H1 (cell line): Measurements from ENCODE around the gene RASGRP1. TPM values are rescaled to one million over a fixed set of nuclear protein-coding genes. Genes with fewer than 3 reads are reported as not detected.

ENCODE experiments used
- CTCF ChIA-PET: fragments of 300-600 bp; sonication (Branson Sonifier 250); formaldehyde crosslinking; loops from one replicate; lab custom pipeline; 2021; ENCODE audit not compliant: partially characterized antibody; lab: Charles Lee
- POLR2A ChIA-PET: fragments of 300-600 bp; sonication (Branson Sonifier 250); formaldehyde crosslinking; loops from one replicate; lab custom pipeline; 2021; ENCODE audit warnings: inconsistent platforms; ENCODE audit not compliant: partially characterized antibody; lab: Charles Lee
- DNase-seq, 2 experiments: peaks; one replicate each; pipeline versions ENCODE4 v3.0.0 to v3.0.0-alpha.2; 2010 to 2022; ENCODE audit warnings: low spot score in 2 of 2, low read depth in 1 of 2, mixed read lengths in 1 of 2
- FAIRE-seq: peaks from 2 replicates; lab custom pipeline; 2011; peaks lifted over from hg19 to GRCh38; lab: Jason Lieb, UNC
- H2AFZ ChIP-seq: 2 replicates; pipeline ENCODE4 v1.8.1; 2012; ENCODE audit warnings: low read length, inconsistent platforms
- H2AK5ac ChIP-seq: 2 replicates; pipeline ENCODE4 v1.6.1; 2013; ENCODE audit warnings: low read depth, low read length
- H2BK120ac ChIP-seq: replicated peaks from 2 replicates; pipeline ENCODE3; 2013; ENCODE audit warnings: low read depth, low read length, inconsistent platforms
- H2BK12ac ChIP-seq: 2 replicates; pipeline ENCODE4 v1.6.1; 2013; ENCODE audit warnings: low read depth, low read length
- H2BK15ac ChIP-seq: 2 replicates; pipeline ENCODE4 v1.6.1; 2013; ENCODE audit warnings: low read length
- H2BK20ac ChIP-seq: 2 replicates; pipeline ENCODE4 v1.6.1; 2013; ENCODE audit warnings: low read length
- H2BK5ac ChIP-seq: 2 replicates; pipeline ENCODE4 v1.6.1; 2013; ENCODE audit warnings: low read depth, low read length
- H3K14ac ChIP-seq: 2 replicates; pipeline ENCODE4 v1.6.1; 2013; ENCODE audit warnings: inconsistent platforms; ENCODE audit not compliant: insufficient read length
- H3K18ac ChIP-seq: 2 replicates; pipeline ENCODE4 v1.6.1; 2013; ENCODE audit warnings: low read length; ENCODE audit errors: extremely low read depth
- H3K23ac ChIP-seq: 2 replicates; pipeline ENCODE4 v1.6.1; 2013; ENCODE audit warnings: inconsistent platforms; ENCODE audit not compliant: insufficient read length
- H3K23me2 ChIP-seq: 2 replicates; pipeline ENCODE4 v1.6.1; 2013; ENCODE audit warnings: low read depth, low read length
- H3K27ac ChIP-seq: 2 replicates; pipeline ENCODE4 v1.6.1; 2011; ENCODE audit warnings: low read depth, low read length, inconsistent platforms
- H3K27me3 ChIP-seq, 4 experiments: replicated peaks in 1 of 4; 1 replicate in 1 of 4; 2 replicates in 3 of 4; pipeline versions ENCODE4 v1.6.1 to v1.8.1; 2011 to 2013; ENCODE audit warnings: low read length in 3 of 4, mild to moderate bottlenecking in 3 of 4, inconsistent platforms in 2 of 4, mixed read lengths in 2 of 4, moderate library complexity in 1 of 4; ENCODE audit not compliant: control insufficient read depth in 3 of 4, insufficient read depth in 3 of 4; ENCODE audit errors: extremely low read depth in 1 of 4
- H3K36me3 ChIP-seq, 4 experiments: 2 replicates each; pipeline versions ENCODE4 v1.6.1 to v1.8.1; 2011 to 2013; ENCODE audit warnings: mild to moderate bottlenecking in 4 of 4, low read length in 3 of 4, moderate library complexity in 2 of 4, control low read depth in 1 of 4, inconsistent platforms in 1 of 4; ENCODE audit not compliant: insufficient read depth in 4 of 4, control insufficient read depth in 2 of 4
- H3K4ac ChIP-seq: replicated peaks from 2 replicates; pipeline ENCODE3; 2013; ENCODE audit warnings: low read length, low read depth, mixed read lengths, inconsistent platforms; ENCODE audit not compliant: insufficient read length
- H3K4me1 ChIP-seq, 4 experiments: replicated peaks in 1 of 4; 1 replicate in 1 of 4; 2 replicates in 3 of 4; pipeline versions ENCODE4 v1.6.1 to v1.8.1; 2011 to 2013; ENCODE audit warnings: low read length in 3 of 4, inconsistent platforms in 2 of 4, mixed read lengths in 1 of 4; ENCODE audit not compliant: insufficient read depth in 4 of 4, control insufficient read depth in 3 of 4
- H3K4me2 ChIP-seq, 2 experiments: 2 replicates each; pipeline versions ENCODE4 v1.6.1 to v1.8.1; 2011 to 2013; ENCODE audit warnings: low read depth in 2 of 2, low read length in 2 of 2, control low read depth in 1 of 2, inconsistent platforms in 1 of 2, mild to moderate bottlenecking in 1 of 2; ENCODE audit not compliant: insufficient read depth in 1 of 2
- H3K4me3 ChIP-seq, 4 experiments: fragments of 200-600, 300-600 bp in 1 of 4; sonication (generic), shearing (Covaris generic), sonication (Bioruptor Twin) in 1 of 4; 2 replicates each; pipeline versions ENCODE4 v1.5.1 to v1.8.1; 2011 to 2016; ENCODE audit warnings: low read length in 4 of 4, low read depth in 3 of 4, control low read depth in 2 of 4, inconsistent platforms in 2 of 4, mild to moderate bottlenecking in 2 of 4, mixed read lengths in 1 of 4, moderate library complexity in 1 of 4; ENCODE audit not compliant: insufficient read depth in 2 of 4; ENCODE audit errors: extremely low read depth in 1 of 4
- H3K56ac ChIP-seq: replicated peaks from 2 replicates; pipeline ENCODE3; 2013; ENCODE audit warnings: low read depth, mild to moderate bottlenecking, mixed read lengths, low read length, inconsistent platforms; ENCODE audit not compliant: insufficient read length
- H3K79me1 ChIP-seq: 2 replicates; pipeline ENCODE4 v1.6.1; 2013; ENCODE audit warnings: low read depth, low read length, control low read depth
- H3K79me2 ChIP-seq, 2 experiments: 2 replicates each; pipeline versions ENCODE4 v1.6.1 to v1.8.1; 2012 to 2013; ENCODE audit warnings: low read length in 2 of 2, mild to moderate bottlenecking in 2 of 2, inconsistent platforms in 1 of 2; ENCODE audit not compliant: insufficient read depth in 2 of 2, control insufficient read depth in 1 of 2
- H3K9ac ChIP-seq, 4 experiments: replicated peaks in 1 of 4; 1 replicate in 1 of 4; 2 replicates in 3 of 4; pipeline versions ENCODE4 v1.6.1 to v1.8.1; 2011 to 2013; ENCODE audit warnings: low read depth in 3 of 4, low read length in 3 of 4, control low read depth in 2 of 4, mild to moderate bottlenecking in 2 of 4, moderate library complexity in 2 of 4, inconsistent platforms in 1 of 4; ENCODE audit errors: extremely low read depth in 1 of 4
- H3K9me3 ChIP-seq, 2 experiments: 2 replicates each; pipeline versions ENCODE4 v1.6.1 to v1.8.1; 2012 to 2013; ENCODE audit warnings: mild to moderate bottlenecking in 2 of 2, moderate library complexity in 2 of 2, control low read depth in 1 of 2, inconsistent platforms in 1 of 2, low read depth in 1 of 2, low read length in 1 of 2, mixed read lengths in 1 of 2; ENCODE audit not compliant: insufficient read depth in 2 of 2
- H4K20me1 ChIP-seq, 2 experiments: replicated peaks in 1 of 2; 2 replicates each; pipeline versions ENCODE3 to v1.8.1; 2011 to 2013; ENCODE audit warnings: inconsistent platforms in 2 of 2, low read length in 2 of 2, mild to moderate bottlenecking in 1 of 2; ENCODE audit not compliant: insufficient read depth in 2 of 2, control insufficient read depth in 1 of 2
- H4K5ac ChIP-seq: 2 replicates; pipeline ENCODE4 v1.6.1; 2013; ENCODE audit warnings: low read length, low read depth, mixed read lengths, inconsistent platforms; ENCODE audit not compliant: insufficient read length
- H4K8ac ChIP-seq: 2 replicates; pipeline ENCODE4 v1.8.0; 2013; ENCODE audit warnings: mild to moderate bottlenecking, moderate library complexity, low read length, inconsistent platforms; ENCODE audit not compliant: insufficient read depth; ENCODE audit errors: extremely low read depth
- H4K91ac ChIP-seq: replicated peaks from 2 replicates; pipeline ENCODE3; 2013; ENCODE audit warnings: low read length, mixed read lengths, inconsistent platforms; ENCODE audit not compliant: insufficient read length
- CTBP2 ChIP-seq: IDR thresholded peaks from 2 replicates; pipeline ENCODE4 v1.7.0; 2011; ENCODE audit warnings: borderline replicate concordance, mild to moderate bottlenecking, moderate library complexity, mixed read lengths, low read length; ENCODE audit not compliant: insufficient read depth, insufficient read length
- PHF8 ChIP-seq: fragments of 200-600 bp; sonication (generic); conservative IDR thresholded peaks from 2 replicates; pipeline ENCODE4 v1.7.1; 2012; ENCODE audit warnings: low read depth, mild to moderate bottlenecking, inconsistent platforms, low read length, moderate library complexity
- RNF2 ChIP-seq: fragments of 200-900, 300-1000 bp; sonication (generic); IDR thresholded peaks from 2 replicates; pipeline ENCODE4 v1.7.1; 2016; ENCODE audit warnings: borderline replicate concordance, low read depth, mild to moderate bottlenecking, antibody characterized with exemption, low read length; ENCODE audit not compliant: poor library complexity, severe bottlenecking; ENCODE audit errors: missing control alignments
- SIN3A ChIP-seq, 2 experiments: IDR thresholded peaks in 1 of 2; conservative IDR thresholded peaks in 1 of 2; 2 replicates each; pipeline ENCODE4 v1.6.1; 2011 to 2012; ENCODE audit warnings: low read length in 2 of 2, improper control_type of control experiment in 1 of 2, low read depth in 1 of 2, mild to moderate bottlenecking in 1 of 2
- WGBS, 2 experiments: shearing (Covaris generic) in 1 of 2; methylation state at CpG; one replicate each; pipeline versions ENCODE4 v1.1.6 to v1.1.7; 2013 to 2015; ENCODE audit warnings: low lambda C conversion rate in 2 of 2, mixed read lengths in 2 of 2, inconsistent platforms in 1 of 2, low coverage in 1 of 2, missing lambda C conversion rate in 1 of 2; ENCODE audit not compliant: insufficient replicate concordance in 2 of 2, insufficient coverage in 1 of 2, insufficient read length in 1 of 2; ENCODE audit errors: extremely low coverage in 1 of 2, missing lambda C conversion rate in 1 of 2; 5-methylcytosine and 5-hydroxymethylcytosine counted together
- polyA plus RNA-seq, 7 experiments: library from polyadenylated mRNA; depleted of rRNA in 3 of 7; stranded (reverse) in 5 of 7; unstranded in 2 of 7; fragments of >200 nt in 5 of 7; fragments of 200-250 nt in 2 of 7; gene quantifications; 1 replicate in 5 of 7; 2 replicates in 1 of 7; 4 replicates in 1 of 7; pipeline versions ENCODE4 v1.2.1 to v1.2.3, GENCODE V29; 2011 to 2013; ENCODE audit warnings: missing spikeins in 2 of 7, mixed read lengths in 2 of 7
- total RNA-seq: library from RNA; stranded (reverse); fragmentation: NEBNext Ultra II Directional; extraction: Animal tissue kit (Norgen Biotek cat#: 25700); gene quantifications from 2 replicates; pipeline ENCODE4 v1.2.1, GENCODE V29; 2021
- TF ChIP-seq, protein P1 (sequence below): IDR thresholded peaks from 2 replicates; pipeline ENCODE4 v1.6.1; 2011; ENCODE audit warnings: low read depth, mild to moderate bottlenecking, low read length; ENCODE audit not compliant: insufficient read depth

RASGRP1 gene
- total and polyA plus RNA-seq, 2 of the 8 experiments (the other 6 are each of a cell fraction or from before 2014, with no cell fraction given) = 1.1 to 2.1 TPM

DNA sequence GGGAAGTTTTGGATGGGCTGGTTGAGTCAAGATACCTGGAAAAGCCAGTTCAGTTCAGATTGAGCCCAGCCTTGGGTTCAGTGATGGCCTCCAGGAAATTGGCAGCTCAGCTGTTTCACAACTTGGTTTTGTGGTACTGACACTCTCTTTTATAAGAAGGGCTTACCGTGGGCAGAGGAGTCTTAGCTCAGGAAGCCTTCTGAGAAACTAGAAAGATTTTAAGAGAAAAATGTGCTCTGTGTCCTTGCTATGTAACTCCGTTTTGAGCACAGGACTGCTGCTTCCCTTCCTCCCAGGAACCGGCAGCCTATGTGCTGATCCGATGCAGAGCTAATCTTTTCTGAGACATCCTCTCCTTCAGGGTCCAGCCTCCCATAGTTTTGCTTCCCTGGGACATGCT, 46.6 kb upstream of the RASGRP1 start:
- FAIRE-seq = no peak
- CTCF ChIA-PET = interaction anchor here (0.7 to 2.3 kb wide), 4 partner anchors 9 to 71 kb away, joined by 3 to 7 read pairs (median 4); no protein-coding TSS in a partner anchor
- WGBS, 2 experiments = 87% methylated on average over 4 of the region's 4 CpGs; no CpG with 5 or more reads in 1 of the 2 experiments

More for the DNA sequence above, 46.6 kb upstream of the RASGRP1 start:
- POLR2A ChIA-PET = no interaction called here
- H3K18ac ChIP-seq = no peak overlapping the region
- no peak overlapping the region for H3K4me2 ChIP-seq
- H2BK5ac ChIP-seq = no peak overlapping the region
- peaks cover 0 to 8% (median 1%) of the 10 kb centered on the region in 4 experiments; a peak in 2 of 7 replicates for H3K4me1 ChIP-seq
- H4K20me1 ChIP-seq = no peaks in the 10 kb centered on the region
- H2AK5ac ChIP-seq = no peak overlapping the region
- no peaks in the 10 kb centered on the region for H3K79me2 ChIP-seq
- H3K4me3 ChIP-seq = no peak overlapping the region
- no peaks in the 10 kb centered on the region for H3K36me3 ChIP-seq
- H2BK120ac ChIP-seq = no peak overlapping the region
- no peak for DNase-seq
- no peak for TF ChIP-seq RNF2
- TF ChIP-seq CTBP2 = no peak
- TF ChIP-seq PHF8 = no peak
- TF ChIP-seq SIN3A (conservative IDR thresholded peaks at IDR 0.05 in 1 of 2, IDR thresholded peaks at IDR 0.05 in 1 of 2; ENCODE audit: low read depth in 1 of 2, low read length in 2 of 2) = no peak
- TF ChIP-seq, protein P1, sequence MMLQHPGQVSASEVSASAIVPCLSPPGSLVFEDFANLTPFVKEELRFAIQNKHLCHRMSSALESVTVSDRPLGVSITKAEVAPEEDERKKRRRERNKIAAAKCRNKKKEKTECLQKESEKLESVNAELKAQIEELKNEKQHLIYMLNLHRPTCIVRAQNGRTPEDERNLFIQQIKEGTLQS = no peak
- TF ChIP-seq, all 59 proteins: peak for 0
- Histone ChIP-seq H3K27me3 (no peaks in the 10 kb centered on the region), H3K23me2 (no peaks in the 10 kb centered on the region), H3K9me3 (no peaks in the 10 kb centered on the region), H3K79me1 (no peaks in the 10 kb centered on the region), H3K14ac (no peak overlapping the region), H4K5ac (no peak overlapping the region), H4K91ac (no peak overlapping the region), H3K23ac (no peak overlapping the region), H2BK20ac (no peak overlapping the region), H2BK15ac (no peak overlapping the region), H3K9ac (no peak overlapping the region), H3K4ac (no peak overlapping the region), H2BK12ac (no peak overlapping the region), H4K8ac (no peak overlapping the region), H3K27ac (no peak overlapping the region), H2AFZ (no peak overlapping the region), H3K56ac (no peak overlapping the region)
